Stimulated activated naive CD4-positive, alpha-beta T cell (primary cell): ENCODE data around the gene MGME1.

Experiments
- DNase-seq, 6 experiments: peaks; one replicate each; lab custom pipeline; 2025; lab: John Stamatoyannopoulos, UW

The MGME1 gene

GRCh38 chr20:17940224-17940971, 28.4 kb upstream of the MGME1 start:
- no peak for DNase-seq

GRCh38 chr20:17941087-17941825, 27.6 kb upstream of the MGME1 start:
- DNase-seq, result no peak

GRCh38 chr20:17941826-17942196, 27.0 kb upstream of the MGME1 start:
- DNase-seq, result no peak

- no peak for DNase-seq
Measured at GRCh38 chr20:17943343-17943742, 25.5 kb upstream of the MGME1 start.

GRCh38 chr20:17944854-17945474, 23.9 kb upstream of the MGME1 start:
- DNase-seq, result no peak

GRCh38 chr20:17946040-17946439, 22.8 kb upstream of the MGME1 start:
- no peak for DNase-seq

GRCh38 chr20:17946572-17947473, 22.0 kb upstream of the MGME1 start:
- DNase-seq, result no peak

- DNase-seq, result no peak
Measured at GRCh38 chr20:17947474-17947815, 21.4 kb upstream of the MGME1 start.

- no peak for DNase-seq
Measured at GRCh38 chr20:17948442-17948841, 20.4 kb upstream of the MGME1 start.

GRCh38 chr20:17949899-17950298, 18.9 kb upstream of the MGME1 start:
- no peak for DNase-seq

- no peak for DNase-seq
Measured at GRCh38 chr20:17950670-17951069, 18.1 kb upstream of the MGME1 start.

GRCh38 chr20:17951323-17951722, 17.5 kb upstream of the MGME1 start:
- DNase-seq, result no peak

- DNase-seq, result no peak
Measured at GRCh38 chr20:17952692-17953684, 15.8 kb upstream of the MGME1 start.

GRCh38 chr20:17953935-17954334, 14.9 kb upstream of the MGME1 start:
- no peak for DNase-seq

GRCh38 chr20:17955302-17955701, 13.5 kb upstream of the MGME1 start:
- DNase-seq, result no peak

- no peak for DNase-seq
Measured at GRCh38 chr20:17956099-17956685, 12.6 kb upstream of the MGME1 start.

- no peak for DNase-seq
Measured at GRCh38 chr20:17957505-17958363, 11.1 kb upstream of the MGME1 start.

GRCh38 chr20:17958373-17959256, 10.2 kb upstream of the MGME1 start:
- DNase-seq, result no peak

GRCh38 chr20:17959257-17959627, 9.6 kb upstream of the MGME1 start:
- DNase-seq, result no peak
